ENCODE measurements around the gene RNFT2. TPM values are rescaled to one million over a fixed set of nuclear protein-coding genes. Genes with fewer than 3 reads are reported as not detected.

The RNFT2 gene
- total RNA-seq, 3 donors from 2014 or later = 7.4 to 10.5 (median 8.3) TPM

DNA sequence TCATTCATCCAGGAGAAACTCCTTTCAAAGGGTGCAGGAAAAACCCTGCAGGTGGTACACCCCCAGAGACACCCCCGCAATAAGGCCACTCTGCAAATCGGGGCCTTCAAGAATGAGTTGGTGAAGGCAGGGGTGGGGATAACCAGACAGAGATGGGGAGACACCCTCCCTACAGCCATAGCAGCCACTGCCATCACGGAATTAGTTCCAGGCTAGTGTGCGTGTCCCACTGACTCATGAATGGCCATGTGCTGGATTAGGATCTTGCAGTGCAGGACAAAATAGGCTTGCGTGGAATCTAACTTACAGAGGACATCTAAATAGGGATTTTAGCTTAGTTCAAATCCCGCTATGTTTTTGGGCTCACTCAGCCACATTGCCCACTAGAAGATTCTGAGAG, 38.0 kb upstream of the RNFT2 start:
- Mint-ChIP-seq H3K4me1 (ENCODE audit: low read depth) (peaks cover 3% of the 10 kb centered on the region), H3K4me3 (no peak overlapping the region), H3K36me3 (ENCODE audit: insufficient read depth) (no peaks in the 10 kb centered on the region), H3K27me3 (ENCODE audit: low read depth) (peaks cover 11% of the 10 kb centered on the region), H3K9me3 (no peaks in the 10 kb centered on the region)
- ATAC-seq = no peak
- no peak for DNase-seq

- ATAC-seq = no peak
Measured at GRCh38 chr12:116701432-116701831, 36.7 kb upstream of the RNFT2 start.

DNA sequence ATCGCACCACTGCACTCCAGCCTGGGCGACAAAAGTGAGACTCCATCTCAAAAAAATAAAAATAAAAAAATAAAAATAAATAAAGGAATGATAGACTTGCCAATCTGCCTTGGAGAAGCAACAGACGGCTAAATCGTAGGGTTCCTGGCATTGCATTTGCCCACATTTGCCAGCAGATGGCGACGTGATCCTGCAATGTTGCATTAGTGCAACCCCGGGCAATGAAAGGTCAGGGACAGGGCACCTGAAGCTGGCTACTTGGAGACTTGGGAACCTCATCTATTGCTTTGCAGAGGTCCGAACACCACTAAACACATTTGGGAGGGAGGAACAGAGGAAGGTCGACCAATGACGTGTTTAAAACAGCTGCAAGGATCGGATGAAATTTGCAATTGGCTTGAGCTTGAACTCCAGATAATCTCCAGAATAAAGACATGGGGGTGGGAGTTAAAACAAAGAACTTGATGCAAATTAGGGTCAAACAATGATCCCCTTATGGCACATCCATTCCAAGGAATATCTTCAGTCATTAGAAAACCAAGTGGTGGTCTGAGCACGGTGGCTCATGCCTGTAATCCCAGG, 34.8 kb upstream of the RNFT2 start:
- H3K4me3 Mint-ChIP-seq = no peak overlapping the region
- DNase-seq = peak; percentile 62
- H3K9me3 Mint-ChIP-seq = no peaks in the 10 kb centered on the region
- no peaks in the 10 kb centered on the region for H3K36me3 Mint-ChIP-seq (ENCODE audit: insufficient read depth)
- peak; percentile 58 to 62 for ATAC-seq
- peaks cover 2% of the 10 kb centered on the region for H3K4me1 Mint-ChIP-seq (ENCODE audit: low read depth)
- peaks cover 2% of the 10 kb centered on the region for H3K27me3 Mint-ChIP-seq (ENCODE audit: low read depth)

More at GRCh38 chr12:116701432-116701831, 36.7 kb upstream of the RNFT2 start:
- no peak for DNase-seq
- peaks cover 3% of the 10 kb centered on the region for H3K27me3 Mint-ChIP-seq (ENCODE audit: low read depth)
- H3K9me3 Mint-ChIP-seq = no peaks in the 10 kb centered on the region
- H3K36me3 Mint-ChIP-seq (ENCODE audit: insufficient read depth) = no peaks in the 10 kb centered on the region
- no peak overlapping the region for H3K4me3 Mint-ChIP-seq
- H3K4me1 Mint-ChIP-seq (ENCODE audit: low read depth) = peaks cover 2% of the 10 kb centered on the region

GRCh38 chr12:116707751-116708150, 30.4 kb upstream of the RNFT2 start:
- DNase-seq = no peak
- no peak overlapping the region for H3K4me3 Mint-ChIP-seq
- H3K9me3 Mint-ChIP-seq = no peaks in the 10 kb centered on the region
- H3K27me3 Mint-ChIP-seq (ENCODE audit: low read depth) = peaks cover 4% of the 10 kb centered on the region
- ATAC-seq = no peak
- H3K36me3 Mint-ChIP-seq (ENCODE audit: insufficient read depth) = no peaks in the 10 kb centered on the region
- H3K4me1 Mint-ChIP-seq (ENCODE audit: low read depth) = peaks cover 11% of the 10 kb centered on the region

DNA sequence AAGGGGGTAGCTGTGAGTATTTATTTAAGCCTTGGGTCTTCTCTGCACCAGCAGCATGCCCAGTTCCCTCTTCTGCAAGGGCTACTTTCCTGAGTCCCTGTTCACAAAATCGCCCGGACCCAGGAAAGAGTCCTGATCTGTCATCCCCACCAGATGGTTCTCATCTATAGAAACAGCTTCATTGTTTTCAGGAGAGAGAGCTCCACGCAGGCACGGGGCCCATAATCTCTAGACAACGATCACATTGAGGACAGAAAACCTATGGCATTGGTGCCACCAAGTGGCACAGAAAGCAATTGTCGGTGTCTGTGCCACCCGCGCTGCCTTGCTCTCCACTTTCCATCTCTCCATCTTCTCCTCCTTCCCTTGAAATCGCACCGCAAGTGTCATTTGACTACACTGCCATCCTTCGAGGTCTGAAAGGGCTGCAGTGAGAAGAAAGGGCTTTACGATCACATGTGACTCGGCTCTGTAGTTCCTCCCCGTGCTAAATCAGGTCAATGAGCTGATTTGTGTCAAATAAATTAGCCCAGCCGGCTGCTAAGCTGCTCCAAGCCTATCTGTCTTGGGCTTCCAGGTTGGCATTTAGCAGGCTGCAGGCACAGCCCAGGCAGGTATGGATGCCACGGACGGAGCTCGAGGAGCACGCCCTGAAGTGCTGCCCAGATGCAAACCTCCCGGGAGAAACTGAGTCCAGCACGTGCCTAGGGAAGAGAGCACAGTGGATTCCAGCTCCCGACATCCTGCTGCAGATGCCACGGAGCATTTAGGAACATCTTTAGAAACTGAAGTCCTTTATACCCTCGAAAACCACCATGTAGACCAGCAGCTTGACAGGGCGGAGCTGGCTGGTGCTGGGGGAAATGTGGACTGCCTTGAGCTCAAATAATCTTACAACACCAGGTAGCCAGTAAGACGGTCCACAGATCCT, 29.0 kb upstream of the RNFT2 start:
- peak; percentile 34 for DNase-seq
- H3K27me3 Mint-ChIP-seq (ENCODE audit: low read depth) = peaks cover 2% of the 10 kb centered on the region
- no peaks in the 10 kb centered on the region for H3K9me3 Mint-ChIP-seq
- peak; percentile 84 to 85 for ATAC-seq
- H3K36me3 Mint-ChIP-seq (ENCODE audit: insufficient read depth) = no peaks in the 10 kb centered on the region
- peak overlapping the region; percentile 28 for H3K4me3 Mint-ChIP-seq
- peaks cover 9% of the 10 kb centered on the region for H3K4me1 Mint-ChIP-seq (ENCODE audit: low read depth)

DNA sequence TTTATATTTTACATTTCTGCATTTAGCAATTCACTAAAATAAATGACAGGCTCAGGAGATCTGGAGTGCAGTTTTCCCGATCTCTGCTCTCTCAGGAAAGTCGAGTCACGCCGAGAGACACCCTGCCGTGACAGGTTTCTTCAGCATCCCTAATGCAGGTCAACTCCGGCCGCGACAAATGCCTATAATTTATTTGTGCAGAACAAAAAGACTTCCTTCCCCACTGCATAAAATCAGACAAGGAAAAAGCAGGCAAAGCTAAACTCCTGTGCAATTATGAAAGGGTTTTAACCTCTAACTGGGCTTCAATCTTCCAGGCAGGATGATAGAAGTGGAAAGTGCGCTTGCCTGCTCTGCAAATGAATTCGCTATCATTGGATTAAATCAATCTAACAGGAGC, 28.3 kb upstream of the RNFT2 start:
- H3K4me1 Mint-ChIP-seq (ENCODE audit: low read depth) = peaks cover 9% of the 10 kb centered on the region
- H3K4me3 Mint-ChIP-seq = no peak overlapping the region
- H3K9me3 Mint-ChIP-seq = no peaks in the 10 kb centered on the region
- DNase-seq = no peak
- ATAC-seq = no peak
- no peaks in the 10 kb centered on the region for H3K36me3 Mint-ChIP-seq (ENCODE audit: insufficient read depth)
- peaks cover 2% of the 10 kb centered on the region for H3K27me3 Mint-ChIP-seq (ENCODE audit: low read depth)

DNA sequence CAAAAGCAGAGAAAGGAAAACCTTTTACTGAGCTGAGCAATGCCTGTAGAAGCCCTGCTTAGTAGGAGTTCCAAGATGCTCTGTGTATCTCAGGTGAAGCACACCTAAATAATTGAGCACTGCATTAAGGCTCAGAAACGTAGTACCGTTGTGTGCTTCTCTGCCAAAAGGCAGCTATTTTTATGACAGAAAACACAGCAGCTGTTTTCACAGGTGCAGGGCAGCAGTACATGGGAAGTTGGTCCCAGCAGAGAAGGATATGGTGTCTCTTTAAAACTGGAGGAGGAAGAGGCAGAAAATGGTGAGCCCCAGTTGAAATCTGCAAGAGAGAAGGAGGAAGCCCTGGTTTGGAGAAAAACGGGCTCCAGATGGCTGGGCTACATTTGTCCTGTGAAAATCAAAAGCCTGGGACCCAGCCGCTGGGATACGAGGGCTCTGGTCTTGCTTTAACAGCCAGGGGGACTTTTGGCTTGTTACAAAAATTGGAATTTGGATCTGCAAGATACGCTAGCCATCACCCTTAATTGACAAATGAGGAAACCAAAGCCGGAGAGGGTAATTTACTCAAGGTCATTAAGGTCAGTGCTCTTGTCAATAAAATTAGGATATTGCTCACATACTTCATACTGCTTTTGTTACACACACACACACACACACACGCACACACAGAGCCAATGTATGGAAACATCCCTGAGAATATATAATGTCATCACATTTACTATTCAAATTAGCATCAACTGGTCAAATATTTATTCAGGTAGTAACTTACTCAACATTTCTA, 27.6 kb upstream of the RNFT2 start:
- Mint-ChIP-seq H3K27me3 (ENCODE audit: low read depth) (peaks cover 2% of the 10 kb centered on the region), H3K36me3 (ENCODE audit: insufficient read depth) (no peaks in the 10 kb centered on the region), H3K9me3 (no peaks in the 10 kb centered on the region), H3K4me3 (no peak overlapping the region), H3K4me1 (ENCODE audit: low read depth) (peaks cover 9% of the 10 kb centered on the region)
- DNase-seq (no peak), ATAC-seq (no peak)

- no peak for DNase-seq
- no peak for ATAC-seq
- Mint-ChIP-seq H3K4me3 (no peak overlapping the region), H3K9me3 (no peaks in the 10 kb centered on the region), H3K27me3 (ENCODE audit: low read depth) (peaks cover 2% of the 10 kb centered on the region), H3K4me1 (ENCODE audit: low read depth) (peaks cover 9% of the 10 kb centered on the region), H3K36me3 (ENCODE audit: insufficient read depth) (peaks cover 10% of the 10 kb centered on the region)
Measured at GRCh38 chr12:116712458-116713303, 25.4 kb upstream of the RNFT2 start.

DNA sequence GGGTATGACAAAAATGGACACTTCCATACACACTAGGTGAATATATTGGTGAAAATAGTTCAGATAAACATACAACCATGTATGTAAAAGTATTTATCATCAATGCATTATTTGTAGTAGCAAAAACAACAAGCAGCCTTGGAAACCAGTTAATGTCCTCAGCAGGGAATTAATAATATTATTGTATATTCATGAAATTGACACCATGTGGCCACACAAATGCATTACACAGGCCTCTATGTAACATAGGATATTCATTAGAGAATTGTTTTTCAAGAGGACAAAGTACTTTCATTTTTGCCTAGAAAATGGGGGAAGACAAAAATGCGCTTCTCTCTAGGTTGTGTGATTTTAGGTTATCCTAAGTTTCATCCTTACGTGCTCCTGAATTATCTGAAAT, 24.6 kb upstream of the RNFT2 start:
- DNase-seq (no peak), ATAC-seq (no peak)
- Mint-ChIP-seq H3K4me3 (no peak overlapping the region), H3K36me3 (ENCODE audit: insufficient read depth) (peaks cover 10% of the 10 kb centered on the region), H3K4me1 (ENCODE audit: low read depth) (peaks cover 7% of the 10 kb centered on the region), H3K9me3 (no peaks in the 10 kb centered on the region), H3K27me3 (ENCODE audit: low read depth) (peaks cover 2% of the 10 kb centered on the region)

DNA sequence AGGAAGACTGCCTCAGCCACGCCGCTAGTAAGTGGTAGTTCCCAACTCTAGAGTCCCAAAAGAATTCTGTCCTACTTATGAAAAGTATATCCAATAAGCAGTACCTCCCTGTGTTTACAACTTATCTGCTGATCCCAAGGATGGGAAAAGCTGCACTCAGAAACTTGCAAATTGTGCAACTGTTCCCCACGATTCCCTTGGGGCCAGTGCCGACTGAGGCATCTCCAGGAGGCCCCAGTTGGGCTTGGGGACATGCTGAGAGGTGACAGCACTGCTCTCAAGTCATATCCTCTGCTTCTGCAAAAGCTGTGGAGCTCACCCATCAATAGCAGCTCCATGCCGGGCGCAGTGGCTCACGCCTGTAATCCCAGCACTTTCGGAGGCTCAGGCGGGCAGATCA, 23.9 kb upstream of the RNFT2 start:
- Mint-ChIP-seq H3K4me3 (no peak overlapping the region), H3K27me3 (ENCODE audit: low read depth) (no peaks in the 10 kb centered on the region), H3K9me3 (no peaks in the 10 kb centered on the region), H3K4me1 (ENCODE audit: low read depth) (peaks cover under 1% of the 10 kb centered on the region), H3K36me3 (ENCODE audit: insufficient read depth) (peaks cover 10% of the 10 kb centered on the region)
- no peak for DNase-seq
- no peak for ATAC-seq

DNA sequence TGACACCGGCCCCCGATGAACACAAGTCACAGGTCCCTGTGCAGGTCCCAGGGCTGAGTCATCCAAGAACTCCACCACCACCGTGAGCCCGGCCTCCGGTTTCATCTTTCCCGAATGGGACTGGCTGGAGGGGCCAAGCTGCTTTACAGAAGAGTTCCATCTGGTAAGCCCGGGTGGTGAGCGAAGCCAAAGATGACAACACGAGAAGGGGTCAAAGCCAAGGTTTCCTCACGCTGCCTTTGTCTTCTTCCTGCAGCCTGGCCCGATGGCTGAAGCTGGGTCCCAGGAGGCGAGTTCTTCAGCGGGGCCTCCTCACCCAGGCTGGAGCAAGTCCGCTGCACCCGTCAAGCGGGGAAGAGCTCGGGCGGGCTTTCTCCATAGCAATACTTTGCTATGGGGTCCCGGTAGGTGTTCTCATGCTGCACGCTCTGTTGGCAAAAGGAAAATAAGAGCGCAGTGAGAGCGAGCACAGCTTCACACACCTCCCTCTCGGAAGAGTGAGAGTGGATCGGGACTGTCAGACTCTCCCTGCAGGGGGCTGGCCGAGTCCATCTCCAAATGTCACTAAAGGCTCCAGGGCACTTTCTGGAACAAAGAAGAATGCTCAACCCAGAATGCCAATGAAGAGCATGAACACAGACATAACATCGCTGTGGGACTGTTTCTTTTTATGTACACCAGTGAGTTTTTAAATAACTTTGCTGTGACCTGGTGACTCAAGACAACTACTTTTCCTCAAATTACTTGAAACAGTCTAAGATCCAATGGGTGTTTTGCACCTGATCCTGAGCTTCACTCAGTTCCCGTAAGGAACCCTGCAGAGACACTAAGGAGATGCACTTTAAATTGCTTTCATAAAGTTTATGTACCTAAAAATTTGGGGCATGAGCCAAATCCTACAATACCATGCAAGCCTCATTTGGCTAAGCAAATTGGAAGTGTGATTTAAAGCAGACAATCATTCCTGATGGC, 20.4 kb upstream of the RNFT2 start:
- Mint-ChIP-seq H3K9me3 (no peaks in the 10 kb centered on the region), H3K4me3 (no peak overlapping the region), H3K4me1 (ENCODE audit: low read depth) (peaks cover 3% of the 10 kb centered on the region), H3K36me3 (ENCODE audit: insufficient read depth) (peaks cover 23% of the 10 kb centered on the region), H3K27me3 (ENCODE audit: low read depth) (no peaks in the 10 kb centered on the region)
- DNase-seq (no peak), ATAC-seq (no peak)

DNA sequence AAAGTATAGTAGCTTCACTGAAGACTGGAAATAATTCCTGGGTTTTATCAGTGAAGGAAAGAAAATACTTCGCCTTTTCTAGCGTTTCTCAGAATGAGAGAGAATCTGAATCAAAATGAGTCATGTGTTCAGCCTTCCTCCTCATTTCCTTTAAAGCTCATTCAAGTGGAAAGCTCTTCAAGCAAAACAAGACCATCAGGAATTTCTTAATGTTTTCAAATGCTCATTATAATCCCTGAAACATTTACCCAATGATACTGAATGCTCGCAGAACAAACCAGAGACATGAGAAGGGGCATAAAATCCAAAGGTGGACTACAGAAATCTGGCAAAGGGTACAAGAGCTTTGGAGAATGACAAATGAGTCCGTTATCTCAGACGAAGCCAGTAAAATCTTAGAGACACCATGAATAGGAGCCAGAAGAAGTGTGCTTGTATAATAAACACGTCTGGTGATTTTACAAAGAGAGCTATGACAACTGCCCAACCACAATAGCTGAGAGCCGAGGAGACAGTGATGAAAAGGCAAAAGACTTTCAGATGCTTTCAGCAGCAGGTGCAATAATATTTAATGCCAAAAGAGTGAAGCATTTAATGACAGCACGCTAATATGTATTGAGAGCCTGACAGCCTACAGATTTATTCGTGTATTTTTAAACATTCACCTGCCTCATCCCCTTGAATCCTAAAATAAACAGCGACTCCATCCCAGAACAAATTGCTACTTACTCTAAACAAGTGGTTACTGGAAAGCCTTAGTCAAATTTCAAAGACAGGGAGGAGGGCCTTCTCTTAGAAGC, 19.3 kb upstream of the RNFT2 start:
- ATAC-seq = no peak
- H3K4me1 Mint-ChIP-seq (ENCODE audit: low read depth) = peaks cover 3% of the 10 kb centered on the region

More for the DNA sequence above, 19.3 kb upstream of the RNFT2 start:
- H3K27me3 Mint-ChIP-seq (ENCODE audit: low read depth) = no peaks in the 10 kb centered on the region
- peaks cover 27% of the 10 kb centered on the region for H3K36me3 Mint-ChIP-seq (ENCODE audit: insufficient read depth)
- DNase-seq = no peak
- no peaks in the 10 kb centered on the region for H3K9me3 Mint-ChIP-seq
- no peak overlapping the region for H3K4me3 Mint-ChIP-seq

Measured in activated T-cell treated with anti-CD3 and anti-CD28 coated beads, Interleukin-2, amount 50 U/mL, for 4 hours (primary cell).